Naive thymus-derived CD4-positive, alpha-beta T cell (primary cell): Measurements from ENCODE around the gene SLC4A8. TPM values are rescaled to one million over a fixed set of nuclear protein-coding genes. Genes with fewer than 3 reads are reported as not detected.

Experiments
- ATAC-seq: fragments of 150-1000 bp; cut with Tn5 transposase; 2 replicates; pipeline ENCODE4 v1.10.0; 2021; ENCODE audit warnings: mild to moderate bottlenecking, moderate library complexity
- CTCF ChIA-PET: fragments of 350-600 bp; sonication (Branson Sonifier 250); formaldehyde crosslinking; loops from one replicate; lab custom pipeline; 2021; ENCODE audit warnings: antibody characterized with exemption; lab: Charles Lee
- POLR2A ChIA-PET: fragments of 350-600 bp; sonication (Branson Sonifier 250); formaldehyde crosslinking; loops from one replicate; lab custom pipeline; 2021; ENCODE audit warnings: antibody characterized with exemption, inconsistent platforms; lab: Charles Lee
- DNase-seq, 9 donors: peaks; one replicate each; pipeline versions ENCODE4 v3.0.0 to v3.0.0-alpha.2; 2020 to 2022; ENCODE audit warnings: mixed read lengths in 1 of 9
- H3K27ac ChIP-seq: one replicate; pipeline ENCODE4 v1.7.0; 2013; ENCODE audit warnings: mild to moderate bottlenecking, low read depth, low read length, moderate library complexity
- H3K27me3 ChIP-seq, 2 donors: one replicate each; pipeline ENCODE4 v1.7.0; 2013; ENCODE audit warnings: low read length in 2 of 2, mild to moderate bottlenecking in 2 of 2, moderate library complexity in 2 of 2; ENCODE audit not compliant: control insufficient read depth in 2 of 2, insufficient read depth in 2 of 2
- H3K36me3 ChIP-seq, 3 experiments: 1 replicate in 2 of 3; 2 replicates in 1 of 3; pipeline ENCODE4 v1.7.0; 2013; ENCODE audit warnings: low read length in 3 of 3, mild to moderate bottlenecking in 3 of 3, moderate library complexity in 1 of 3; ENCODE audit not compliant: insufficient read depth in 3 of 3, control insufficient read depth in 2 of 3
- H3K4me1 ChIP-seq, 2 donors: one replicate each; pipeline ENCODE4 v1.7.0; 2013; ENCODE audit warnings: low read length in 2 of 2, mild to moderate bottlenecking in 2 of 2, moderate library complexity in 1 of 2; ENCODE audit not compliant: control insufficient read depth in 2 of 2, insufficient read depth in 2 of 2
- H3K4me3 ChIP-seq: 2 replicates; pipeline ENCODE4 v1.7.0; 2013; ENCODE audit warnings: mild to moderate bottlenecking, low read length
- H3K9me3 ChIP-seq, 3 experiments: 1 replicate in 2 of 3; 2 replicates in 1 of 3; pipeline ENCODE4 v1.7.0; 2013; ENCODE audit warnings: low read length in 3 of 3; ENCODE audit not compliant: control insufficient read depth in 2 of 3
- H3K27ac Mint-ChIP-seq, 9 donors: one replicate each; pipeline ENCODE4 v1.8.0; 2020 to 2022; ENCODE audit warnings: mixed read lengths in 9 of 9, mild to moderate bottlenecking in 8 of 9, moderate library complexity in 5 of 9, inconsistent platforms in 2 of 9
- H3K27me3 Mint-ChIP-seq, 5 donors: one replicate each; pipeline ENCODE4 v1.8.0; 2021 to 2022; ENCODE audit warnings: mixed read lengths in 5 of 5, mild to moderate bottlenecking in 1 of 5
- H3K36me3 Mint-ChIP-seq, 5 donors: one replicate each; pipeline ENCODE4 v1.8.0; 2020 to 2022; ENCODE audit warnings: mixed read lengths in 5 of 5, mild to moderate bottlenecking in 3 of 5, inconsistent platforms in 1 of 5
- H3K4me1 Mint-ChIP-seq, 7 donors: one replicate each; pipeline ENCODE4 v1.8.0; 2020 to 2022; ENCODE audit warnings: mixed read lengths in 7 of 7, mild to moderate bottlenecking in 3 of 7, inconsistent platforms in 1 of 7
- H3K4me3 Mint-ChIP-seq, 10 donors: one replicate each; pipeline ENCODE4 v1.8.0; 2020 to 2022; ENCODE audit warnings: mild to moderate bottlenecking in 10 of 10, mixed read lengths in 10 of 10, moderate library complexity in 6 of 10, inconsistent platforms in 2 of 10
- H3K9me3 Mint-ChIP-seq, 11 donors: one replicate each; pipeline ENCODE4 v1.8.0; 2020 to 2022; ENCODE audit warnings: mixed read lengths in 11 of 11, mild to moderate bottlenecking in 4 of 11, inconsistent platforms in 1 of 11, moderate library complexity in 1 of 11
- intact Hi-C, 2 donors: fragments of 100-400 bp; cut with micrococcal nuclease; formaldehyde crosslinking; loops; one replicate each; pipeline ENCODE4 v1.15.1; 2023
- polyA plus RNA-seq, 2 donors: library from polyadenylated mRNA; unstranded; fragments of 300-500 nt; fragmentation: Illumina TruSeq; gene quantifications; one replicate each; pipeline ENCODE4 v1.2.3, GENCODE V29; 2021
- total RNA-seq, 6 experiments: library from RNA in 5 of 6; stranded (reverse) in 5 of 6; gene quantifications; 1 replicate in 5 of 6; 2 replicates in 1 of 6; pipeline ENCODE4 v1.2.3 and lab custom pipeline; 2021 to 2026

SLC4A8 gene
- total and polyA plus RNA-seq, 7 experiments from 2014 or later: 0.13 to 8.4 (median 1.2) TPM

- Mint-ChIP-seq H3K27me3 (peaks cover 0 to 6% (median 0%) of the 10 kb centered on the region in 5 donors), H3K27ac (peak overlapping the region in 7 of 9 donors; percentile 14 to 85 (median 63)), H3K9me3 (no peaks in the 10 kb centered on the region), H3K36me3 (peaks cover 0 to 4% (median 0%) of the 10 kb centered on the region in 5 donors), H3K4me3 (peak overlapping the region in 6 of 10 donors; percentile 4 to 67 (median 10)), H3K4me1 (peaks cover 51 to 80% (median 64%) of the 10 kb centered on the region in 7 donors)
- DNase-seq (no peak), ATAC-seq (no peak)
- Histone ChIP-seq H3K36me3 (no peaks in the 10 kb centered on the region), H3K4me3 (no peak overlapping the region), H3K27ac (peak overlapping the region; percentile 12), H3K27me3 (no peaks in the 10 kb centered on the region), H3K9me3 (no peaks in the 10 kb centered on the region), H3K4me1 (peaks cover 27 to 59% of the 10 kb centered on the region in 2 donors)
- intact Hi-C loops: no loop called here
- ChIA-PET CTCF (no interaction called here), POLR2A (interaction anchor here (1.2 to 3.6 kb wide), 3 partner anchors 15 to 432 kb away, joined by 3 to 13 read pairs (median 3); no protein-coding TSS in a partner anchor)
Measured at GRCh38 chr12:51388846-51389245, 35.8 kb upstream of the SLC4A8 start.

- H3K36me3 Mint-ChIP-seq: peaks cover 0 to 4% (median 0%) of the 10 kb centered on the region in 5 donors
Measured at GRCh38 chr12:51389302-51389999, 35.2 kb upstream of the SLC4A8 start.

GRCh38 chr12:51390457-51390856 lies 34.2 kb upstream of the SLC4A8 start:
- ChIA-PET CTCF (interaction anchor here (1.5 kb wide), 1 partner anchor 21 kb away, joined by 6 read pairs; no protein-coding TSS in a partner anchor), POLR2A (interaction anchor here (0.6 to 3.6 kb wide), 7 partner anchors 9 to 70 kb away, joined by 3 to 13 read pairs (median 3); no protein-coding TSS in a partner anchor)
- peak overlapping the region; percentile 83 for H3K27ac ChIP-seq

More at GRCh38 chr12:51389302-51389999, 35.2 kb upstream of the SLC4A8 start:
- H3K27ac ChIP-seq: peak overlapping the region; percentile 12
- Mint-ChIP-seq H3K27me3 (peaks cover 0 to 6% (median 0%) of the 10 kb centered on the region in 5 donors), H3K4me1 (peaks cover 52 to 81% (median 65%) of the 10 kb centered on the region in 7 donors), H3K27ac (peak overlapping the region in 7 of 9 donors; percentile 36 to 90 (median 69)), H3K9me3 (no peaks in the 10 kb centered on the region), H3K4me3 (peak overlapping the region in 8 of 10 donors; percentile 3 to 96 (median 21))
- H3K4me1 ChIP-seq: peaks cover 32 to 59% of the 10 kb centered on the region in 2 donors
- peak in 3 of 9 donors; percentile 33 to 47 (median 38) for DNase-seq
- intact Hi-C loops: no loop called here
- CTCF ChIA-PET: no interaction called here
- no peak for ATAC-seq
- no peak overlapping the region for H3K4me3 ChIP-seq
- H3K9me3 ChIP-seq: no peaks in the 10 kb centered on the region
- H3K27me3 ChIP-seq: no peaks in the 10 kb centered on the region
- H3K36me3 ChIP-seq: no peaks in the 10 kb centered on the region
- POLR2A ChIA-PET: interaction anchor here (0.6 to 3.6 kb wide), 5 partner anchors 16 to 432 kb away, joined by 3 to 13 read pairs (median 3); no protein-coding TSS in a partner anchor

GRCh38 chr12:51390891-51391282 lies 33.7 kb upstream of the SLC4A8 start:
- Histone ChIP-seq H3K4me3 (peak overlapping the region; percentile 67), H3K9me3 (no peaks in the 10 kb centered on the region), H3K27ac (peak overlapping the region; percentile 83), H3K4me1 (peaks cover 46 to 69% of the 10 kb centered on the region in 2 donors), H3K36me3 (no peaks in the 10 kb centered on the region), H3K27me3 (no peaks in the 10 kb centered on the region)
- intact Hi-C loops: loop anchor here (1.0 to 10.0 kb wide), 4 partner anchors 8 to 664 kb away; partner anchors contain the start of genes BIN2 (in 1 of the 2) and NR4A1 (in 1 of the 2)
- peak in 3 of 9 donors; percentile 28 to 33 (median 31) for DNase-seq
- peak; percentile 24 for ATAC-seq
- CTCF ChIA-PET: interaction anchor here (1.5 kb wide), 1 partner anchor 22 kb away, joined by 6 read pairs; no protein-coding TSS in a partner anchor
- peak overlapping the region; percentile 37 to 92 (median 87) for H3K27ac Mint-ChIP-seq
- H3K27me3 Mint-ChIP-seq: peaks cover 0 to 6% (median 0%) of the 10 kb centered on the region in 5 donors
- POLR2A ChIA-PET: interaction anchor here (0.6 to 3.6 kb wide), 6 partner anchors 10 to 70 kb away, joined by 3 to 13 read pairs (median 4); no protein-coding TSS in a partner anchor
- peak overlapping the region; percentile 77 to 96 (median 92) for H3K4me3 Mint-ChIP-seq
- H3K9me3 Mint-ChIP-seq: no peaks in the 10 kb centered on the region
- peaks cover 0 to 2% (median 0%) of the 10 kb centered on the region in 5 donors for H3K36me3 Mint-ChIP-seq
- peaks cover 63 to 89% (median 74%) of the 10 kb centered on the region in 7 donors for H3K4me1 Mint-ChIP-seq

More at GRCh38 chr12:51390457-51390856, 34.2 kb upstream of the SLC4A8 start:
- Mint-ChIP-seq H3K4me1 (peaks cover 61 to 89% (median 72%) of the 10 kb centered on the region in 7 donors), H3K27me3 (peaks cover 0 to 6% (median 0%) of the 10 kb centered on the region in 5 donors), H3K27ac (peak overlapping the region; percentile 37 to 92 (median 87)), H3K36me3 (peaks cover 0 to 2% (median 0%) of the 10 kb centered on the region in 5 donors), H3K4me3 (peak overlapping the region; percentile 77 to 96 (median 92)), H3K9me3 (no peaks in the 10 kb centered on the region)
- Histone ChIP-seq H3K4me1 (peaks cover 43 to 65% of the 10 kb centered on the region in 2 donors), H3K27me3 (no peaks in the 10 kb centered on the region), H3K9me3 (no peaks in the 10 kb centered on the region), H3K36me3 (no peaks in the 10 kb centered on the region), H3K4me3 (peak overlapping the region; percentile 67)
- ATAC-seq: no peak
- intact Hi-C loops: loop anchor here (5.0 to 10.0 kb wide), 2 partner anchors 68 to 664 kb away; partner anchors contain the start of genes BIN2 (in 1 of the 2) and NR4A1 (in 1 of the 2)
- DNase-seq: no peak

- H3K9me3 Mint-ChIP-seq: no peaks in the 10 kb centered on the region
- Histone ChIP-seq H3K36me3 (no peaks in the 10 kb centered on the region), H3K4me1 (peaks cover 50 to 68% of the 10 kb centered on the region in 2 donors), H3K27ac (peak within 1 kb of the TSS; percentile 83), H3K4me3 (peak within 1 kb of the TSS; percentile 67), H3K9me3 (no peaks in the 10 kb centered on the region), H3K27me3 (no peaks in the 10 kb centered on the region)
- peak within 1 kb of the TSS; percentile 77 to 96 (median 92) for H3K4me3 Mint-ChIP-seq
- ATAC-seq (peak; percentile 76), DNase-seq (peak; percentile 50 to 74 (median 61))
- H3K36me3 Mint-ChIP-seq: peaks cover 0 to 4% (median 0%) of the 10 kb centered on the region in 5 donors
- ChIA-PET POLR2A (interaction anchor here (0.6 to 3.6 kb wide), 6 partner anchors 10 to 530 kb away, joined by 3 to 13 read pairs (median 4); no protein-coding TSS in a partner anchor), CTCF (interaction anchor here (1.5 kb wide), 1 partner anchor 22 kb away, joined by 6 read pairs; no protein-coding TSS in a partner anchor)
- peaks cover 0 to 8% (median 0%) of the 10 kb centered on the region in 5 donors for H3K27me3 Mint-ChIP-seq
- intact Hi-C loops: loop anchor here (1.0 to 10.0 kb wide), 4 partner anchors 8 to 663 kb away; partner anchors contain the start of genes BIN2 (in 1 of the 2) and NR4A1 (in 1 of the 2)
- H3K4me1 Mint-ChIP-seq: peaks cover 67 to 87% (median 74%) of the 10 kb centered on the region in 7 donors
- H3K27ac Mint-ChIP-seq: peak within 1 kb of the TSS; percentile 84 to 96 (median 90)
Measured at GRCh38 chr12:51391283-51392123, 33.1 kb upstream of the SLC4A8 start, which contains the start of gene GALNT6. Gene GALNT6 (minus strand): TSS chr12:51391406. CDS start chr12:51379781, 11,625 bp downstream.
